Esophagus mucosa (tissue), 1 donor: Measurements from ENCODE around the gene RAB22A. TPM values are rescaled to one million over a fixed set of nuclear protein-coding genes. Genes with fewer than 3 reads are reported as not detected.

Experiments
- ATAC-seq: fragments of 200-7000 bp; cut with Tn5 transposase; one replicate; pipeline ENCODE4 v1.9.1; 2020
- total RNA-seq: library from RNA; stranded (reverse); gene quantifications from one replicate; pipeline ENCODE4 v1.2.4, GENCODE V29; 2023
- donor health status: DM: yes; HTN: yes; CAD: no.

The RAB22A gene
- total RNA-seq, 1 donor from 2014 or later = 24.7 TPM

DNA sequence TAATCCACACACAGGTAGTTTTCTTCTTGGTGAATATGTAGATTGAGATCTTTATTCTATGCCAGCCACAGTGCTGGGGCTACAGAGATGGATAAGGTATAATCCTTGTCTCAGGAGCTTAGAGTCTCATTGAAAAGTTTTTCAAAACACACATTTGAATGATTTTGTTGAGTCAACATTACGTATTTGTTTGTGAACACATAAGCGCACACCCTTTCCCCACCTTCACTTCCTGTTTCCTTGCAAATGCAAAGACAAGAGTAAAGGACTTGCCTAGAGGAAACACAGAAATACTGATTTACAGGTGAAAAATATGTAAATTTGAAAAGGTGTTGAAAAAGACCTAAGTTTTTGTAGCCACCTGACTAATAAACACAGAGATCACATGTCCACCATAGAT, 107.3 kb downstream of the RAB22A start:
- ATAC-seq = no peak

Other genes with a start within 250 kb of the RAB22A start
- gene ANKRD60, start 81.1 kb upstream of the RAB22A start, total RNA-seq = not detected
- gene VAPB, start 79.5 kb downstream of the RAB22A start, total RNA-seq = 32.4 TPM
- gene APCDD1L, start 205.7 kb downstream of the RAB22A start, total RNA-seq = 0.16 TPM